Bronchial epithelial cell (primary cell): ENCODE data around the gene STN1. TPM values are rescaled to one million over a fixed set of nuclear protein-coding genes. Genes with fewer than 3 reads are reported as not detected.

ENCODE experiments used
- DNase-seq: peaks from one replicate; pipeline ENCODE4 v3.0.0-alpha.2; 2010; ENCODE audit warnings: low read depth
- FAIRE-seq: peaks from 2 replicates; lab custom pipeline; 2011; peaks lifted over from hg19 to GRCh38; lab: Jason Lieb, UNC
- H3K27me3 ChIP-seq: 2 replicates; pipeline ENCODE4 v1.5.1; 2011; ENCODE audit warnings: low read length; ENCODE audit not compliant: control insufficient read depth, insufficient read depth
- H3K36me3 ChIP-seq: 2 replicates; pipeline ENCODE4 v1.5.1; 2011; ENCODE audit warnings: low read length; ENCODE audit not compliant: control insufficient read depth, insufficient read depth
- H3K4me3 ChIP-seq: 2 replicates; pipeline ENCODE4 v1.5.1; 2011; ENCODE audit warnings: mild to moderate bottlenecking, low read depth, low read length, control low read depth
- CTCF ChIP-seq: IDR thresholded peaks from 2 replicates; pipeline ENCODE4 v1.5.1; 2011; ENCODE audit warnings: mild to moderate bottlenecking, moderate library complexity, low read length, control low read depth, inconsistent platforms; ENCODE audit not compliant: insufficient read depth, severe bottlenecking
- total RNA-seq: library from RNA; depleted of rRNA; stranded (reverse); fragments of >200 nt; gene quantifications from 2 replicates; pipeline ENCODE4 v1.2.1, GENCODE V29; 2014

STN1 gene
- total RNA-seq, 1 donor from 2014 or later = 67.7 TPM

GRCh38 chr10:103870516-103870915, 47.5 kb downstream of the STN1 start:
- peak; percentile 18 for TF ChIP-seq CTCF
- FAIRE-seq (peak; percentile 94), DNase-seq (peak; percentile 94)
- Histone ChIP-seq H3K36me3 (no peaks in the 10 kb centered on the region), H3K27me3 (no peaks in the 10 kb centered on the region), H3K4me3 (no peak overlapping the region)

DNA sequence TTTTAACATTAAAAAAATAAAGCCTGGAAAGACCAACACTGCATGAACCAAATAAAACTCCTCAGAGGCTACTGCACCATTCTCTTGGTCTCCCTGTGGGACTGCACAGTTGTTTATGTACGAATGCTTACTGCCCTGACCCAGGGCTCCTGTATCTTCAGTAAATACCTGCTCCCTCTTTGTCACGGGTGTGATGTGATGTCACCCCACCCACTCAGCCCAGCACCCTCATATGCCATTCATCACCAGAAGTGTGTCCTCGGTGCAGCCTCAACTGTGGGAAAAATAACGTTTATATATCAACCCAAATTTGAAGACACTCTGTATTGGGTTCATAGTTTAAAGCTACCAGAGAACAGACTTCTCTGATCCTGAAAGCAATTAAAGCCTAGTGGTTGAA, 48.6 kb downstream of the STN1 start:
- no peak for DNase-seq
- no peak for TF ChIP-seq CTCF
- FAIRE-seq = no peak
- Histone ChIP-seq H3K4me3 (no peak overlapping the region), H3K36me3 (no peaks in the 10 kb centered on the region), H3K27me3 (no peaks in the 10 kb centered on the region)

DNA sequence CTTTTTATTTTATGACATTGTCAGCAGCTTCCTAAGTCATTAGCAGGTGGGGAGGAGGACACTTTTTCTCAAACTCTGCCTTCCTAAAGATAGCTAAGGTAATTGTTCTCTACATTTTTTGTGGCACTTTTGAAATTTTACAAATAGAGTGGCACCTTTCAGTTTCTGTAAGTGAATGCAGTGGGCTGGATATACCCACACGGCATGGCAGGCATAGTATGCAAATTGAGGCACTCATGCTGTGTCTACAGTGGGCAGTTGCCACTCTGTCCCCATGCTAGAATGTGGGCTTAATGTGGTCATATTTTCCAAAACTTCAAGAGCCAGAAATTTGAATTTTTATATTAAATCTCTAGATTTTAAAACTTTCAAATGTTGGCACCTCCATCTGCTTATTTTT, 49.8 kb downstream of the STN1 start:
- no peak for TF ChIP-seq CTCF
- FAIRE-seq (no peak), DNase-seq (no peak)
- Histone ChIP-seq H3K36me3 (no peaks in the 10 kb centered on the region), H3K4me3 (no peak overlapping the region), H3K27me3 (no peaks in the 10 kb centered on the region)

GRCh38 chr10:103861505-103861904, 56.5 kb downstream of the STN1 start:
- DNase-seq (peak; percentile 89), FAIRE-seq (no peak)
- no peak overlapping the region for H3K4me3 ChIP-seq
- no peaks in the 10 kb centered on the region for H3K27me3 ChIP-seq
- no peak for TF ChIP-seq CTCF
- no peaks in the 10 kb centered on the region for H3K36me3 ChIP-seq

- Histone ChIP-seq H3K27me3 (no peaks in the 10 kb centered on the region), H3K4me3 (no peak overlapping the region), H3K36me3 (no peaks in the 10 kb centered on the region)
- FAIRE-seq (no peak), DNase-seq (peak; percentile 74)
- peak; percentile 74 for TF ChIP-seq CTCF
Measured at GRCh38 chr10:103859161-103860086, 58.6 kb downstream of the STN1 start.
